GM12875 (cell line): ENCODE measurements around the gene APP.

Source experiments
- H3K4me3 ChIP-seq: one replicate; pipeline ENCODE4 v1.5.1; 2011; ENCODE audit warnings: low read depth, low read length, control low read depth
- CTCF ChIP-seq: IDR thresholded peaks from 2 replicates; pipeline ENCODE4 v1.5.1; 2011; ENCODE audit warnings: low read depth, mild to moderate bottlenecking, control low read depth, inconsistent platforms, low read length, moderate library complexity, borderline replicate concordance; ENCODE audit not compliant: insufficient read depth

The APP gene

GRCh38 chr21:26124421-26124833, 46.1 kb downstream of the APP start:
- no peak for TF ChIP-seq CTCF
- H3K4me3 ChIP-seq = no peak overlapping the region

DNA sequence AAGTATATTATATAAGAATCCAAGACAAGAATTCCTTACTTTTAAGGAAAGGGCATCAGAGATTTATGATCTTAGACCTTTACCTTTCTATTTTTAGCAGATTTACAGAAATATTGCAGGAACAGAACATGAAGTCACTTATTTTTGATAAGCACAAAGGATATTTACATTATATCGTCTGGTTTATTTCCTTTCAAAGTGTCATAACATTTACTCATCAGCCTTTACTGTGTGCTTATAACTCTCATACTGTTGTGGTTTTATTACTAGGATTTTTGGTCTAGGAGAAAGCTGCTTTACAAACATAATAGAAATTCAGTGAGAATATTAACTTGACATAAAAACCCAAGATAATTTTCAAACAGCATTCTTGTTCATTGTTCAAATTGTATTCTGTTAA, 47.6 kb downstream of the APP start:
- H3K4me3 ChIP-seq = no peak overlapping the region
- TF ChIP-seq CTCF = no peak

GRCh38 chr21:26120828-26121227, 49.7 kb downstream of the APP start:
- no peak overlapping the region for H3K4me3 ChIP-seq
- TF ChIP-seq CTCF = no peak

- TF ChIP-seq CTCF = no peak
- H3K4me3 ChIP-seq = no peak overlapping the region
These were observed 50.7 kb downstream of the APP start for GRCh38 chr21:26119906-26120305.

DNA sequence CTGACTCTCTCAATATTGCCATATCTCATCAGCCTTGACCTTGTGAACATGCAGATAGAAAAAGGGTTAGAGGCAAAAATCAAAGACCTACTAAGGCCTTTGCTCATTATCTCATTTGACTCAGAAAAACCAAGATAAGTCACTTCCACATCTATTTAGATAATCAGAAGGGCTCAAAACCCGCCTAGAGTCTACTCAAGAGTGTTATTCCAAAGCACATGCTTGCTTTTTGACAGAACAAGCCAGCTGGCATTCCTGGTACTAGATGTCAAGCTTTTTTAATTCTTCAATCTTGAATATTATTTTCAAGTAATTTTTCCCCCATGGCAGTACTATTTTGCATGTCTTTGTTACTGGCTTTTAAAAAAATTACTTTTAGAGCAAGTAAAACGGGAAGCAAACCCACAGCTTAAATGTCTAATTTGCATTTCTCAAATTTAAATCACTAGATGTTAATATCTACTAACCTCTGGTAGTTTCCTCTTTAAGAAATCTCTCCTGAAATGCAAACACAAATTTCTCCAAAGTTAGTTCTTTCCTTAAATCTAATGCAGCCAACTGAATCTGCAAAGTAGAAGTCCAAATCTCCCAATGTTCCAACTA, 51.5 kb downstream of the APP start:
- TF ChIP-seq CTCF = no peak

DNA sequence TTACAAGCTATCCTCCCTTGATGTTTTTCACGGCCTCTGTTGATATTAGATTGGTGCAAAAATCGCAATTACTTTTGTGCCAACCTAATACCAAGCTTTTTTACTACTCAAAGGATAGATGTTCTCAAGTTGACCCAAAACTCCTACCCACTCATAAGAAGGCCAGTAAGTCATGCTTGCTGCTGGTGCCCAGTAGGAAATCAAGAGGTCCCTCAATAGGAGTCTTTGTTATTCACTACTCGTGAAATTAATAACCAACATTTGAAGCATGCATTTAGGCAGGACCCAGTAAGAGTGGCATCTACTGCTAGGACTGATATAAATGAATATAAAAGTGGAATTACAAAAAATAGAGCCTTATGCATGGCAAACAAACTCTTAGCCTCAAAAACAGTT, 52.6 kb downstream of the APP start:
- H3K4me3 ChIP-seq = no peak overlapping the region
- TF ChIP-seq CTCF = no peak

More for the DNA sequence above, 51.5 kb downstream of the APP start:
- H3K4me3 ChIP-seq = no peak overlapping the region

DNA sequence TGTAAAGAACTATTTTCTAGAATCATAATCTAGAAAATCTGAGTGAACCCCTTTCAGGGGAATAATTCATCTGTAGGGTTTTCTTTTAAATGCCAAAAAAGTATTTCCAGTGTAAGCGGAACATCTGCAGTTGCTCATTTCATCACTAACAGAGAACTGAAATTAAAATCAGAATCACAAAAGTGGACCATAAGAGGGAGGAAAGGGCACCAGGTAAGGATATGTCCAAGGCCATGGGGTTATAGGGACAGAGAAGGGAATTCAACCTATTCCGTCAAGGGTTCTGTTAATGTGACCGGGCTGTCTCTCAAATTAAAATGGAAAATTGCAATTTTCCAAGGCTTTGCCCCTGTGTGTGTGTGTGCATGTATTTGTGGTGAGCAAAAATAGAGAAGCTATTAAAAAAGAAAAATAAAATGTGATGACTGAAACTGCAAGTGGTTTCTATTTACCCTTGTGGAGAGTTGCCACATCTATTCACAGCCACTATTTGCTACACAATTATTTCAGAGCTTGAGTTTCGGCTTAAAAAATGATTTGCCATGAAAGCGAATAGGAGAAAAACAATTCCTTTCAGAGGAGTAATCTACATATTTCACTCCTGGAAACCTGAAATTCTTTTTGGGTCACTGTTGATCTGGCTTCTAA, 53.1 kb downstream of the APP start:
- no peak for TF ChIP-seq CTCF
- no peak overlapping the region for H3K4me3 ChIP-seq
